ENCODE results near the gene OAS2. TPM values are rescaled to one million over a fixed set of nuclear protein-coding genes. Genes with fewer than 3 reads are reported as not detected.

Gene OAS2
- total and polyA plus RNA-seq, 7 experiments from 2014 or later = 29.9 to 238 (median 63.6) TPM

GRCh38 chr12:113056631-113057488 lies 78.5 kb downstream of the OAS2 start, which contains the start of gene DTX1:
TSS of gene DTX1 (plus strand) at chr12:113056730. CDS start at chr12:113058193, 1,463 bp downstream.
- peak in 8 of 9 donors; percentile 16 to 50 (median 40) for DNase-seq
- peaks cover 4 to 48% of the 10 kb centered on the region in 2 donors for H3K4me1 ChIP-seq (ENCODE audit: control insufficient read depth in 2 of 2, insufficient read depth in 2 of 2, low read length in 2 of 2)
- ChIA-PET CTCF (no interaction called here), POLR2A (interaction anchor here (0.5 to 1.6 kb wide), 2 partner anchors 33 to 128 kb away, joined by 3 to 4 read pairs; partner anchors contain the start of gene DDX54)
- Mint-ChIP-seq H3K4me1 (peaks cover 0 to 53% (median 37%) of the 10 kb centered on the region in 7 donors), H3K27me3 (peaks cover 0 to 28% (median 0%) of the 10 kb centered on the region in 5 donors), H3K4me3 (peak within 1 kb of the TSS in 9 of 10 donors; percentile 36 to 91 (median 87)), H3K9me3 (no peaks in the 10 kb centered on the region), H3K36me3 (no peaks in the 10 kb centered on the region), H3K27ac (peak within 1 kb of the TSS in 8 of 9 donors; percentile 84 to 90 (median 85))
- H3K4me3 ChIP-seq (ENCODE audit: low read length) = peak within 1 kb of the TSS; percentile 57
- intact Hi-C loops (cut with micrococcal nuclease) = loop anchor here (5.0 to 10.0 kb wide), 2 partner anchors 80 to 278 kb away; partner anchors contain the start of genes RASAL1 (in 1 of the 2) and SLC8B1 (in 1 of the 2)
- H3K9me3 ChIP-seq (ENCODE audit: control insufficient read depth in 2 of 3, low read length in 3 of 3) = no peaks in the 10 kb centered on the region
- ATAC-seq = peak; percentile 75
- peak within 1 kb of the TSS; percentile 72 for H3K27ac ChIP-seq (ENCODE audit: low read depth, low read length)
- no peaks in the 10 kb centered on the region for H3K36me3 ChIP-seq (ENCODE audit: control insufficient read depth in 2 of 3, insufficient read depth in 3 of 3, low read length in 3 of 3)
- no peaks in the 10 kb centered on the region for H3K27me3 ChIP-seq (ENCODE audit: control insufficient read depth in 2 of 2, insufficient read depth in 2 of 2, low read length in 2 of 2)

- H3K27ac ChIP-seq (ENCODE audit: low read depth, low read length) = peak overlapping the region; percentile 72
- Mint-ChIP-seq H3K27me3 (peaks cover 0 to 27% (median 0%) of the 10 kb centered on the region in 5 donors), H3K27ac (peak overlapping the region in 5 of 9 donors; percentile 70 to 86 (median 77)), H3K4me3 (peak overlapping the region in 1 of 10 donors; percentile 74), H3K36me3 (peaks cover 0 to 5% (median 0%) of the 10 kb centered on the region in 5 donors), H3K9me3 (no peaks in the 10 kb centered on the region), H3K4me1 (peaks cover 0 to 54% (median 27%) of the 10 kb centered on the region in 7 donors)
- no peaks in the 10 kb centered on the region for H3K27me3 ChIP-seq (ENCODE audit: control insufficient read depth in 2 of 2, insufficient read depth in 2 of 2, low read length in 2 of 2)
- peak overlapping the region; percentile 57 for H3K4me3 ChIP-seq (ENCODE audit: low read length)
- peaks cover 4 to 42% of the 10 kb centered on the region in 2 donors for H3K4me1 ChIP-seq (ENCODE audit: control insufficient read depth in 2 of 2, insufficient read depth in 2 of 2, low read length in 2 of 2)
- ATAC-seq (no peak), DNase-seq (no peak)
- H3K36me3 ChIP-seq (ENCODE audit: control insufficient read depth in 2 of 3, insufficient read depth in 3 of 3, low read length in 3 of 3) = no peaks in the 10 kb centered on the region
- no peaks in the 10 kb centered on the region for H3K9me3 ChIP-seq (ENCODE audit: control insufficient read depth in 2 of 3, low read length in 3 of 3)
- POLR2A ChIA-PET = interaction anchor here (1.2 kb wide), 2 partner anchors 34 to 42 kb away, joined by 3 read pairs; no protein-coding TSS in a partner anchor
- intact Hi-C loops (cut with micrococcal nuclease) = loop anchor here (5.0 to 10.0 kb wide), 2 partner anchors 79 to 277 kb away; partner anchors contain the start of genes RASAL1 (in 1 of the 2) and SLC8B1 (in 1 of the 2)
- CTCF ChIA-PET = no interaction called here
These were observed 79.5 kb downstream of the OAS2 start for GRCh38 chr12:113057565-113058485.

GRCh38 chr12:113058553-113058952 lies 80.2 kb downstream of the OAS2 start:
- H3K27ac ChIP-seq (ENCODE audit: low read depth, low read length) = peak overlapping the region; percentile 10
- H3K4me1 Mint-ChIP-seq = peaks cover 0 to 57% (median 24%) of the 10 kb centered on the region in 7 donors
- no peaks in the 10 kb centered on the region for H3K36me3 ChIP-seq (ENCODE audit: control insufficient read depth in 2 of 3, insufficient read depth in 3 of 3, low read length in 3 of 3)
- no peaks in the 10 kb centered on the region for H3K27me3 ChIP-seq (ENCODE audit: control insufficient read depth in 2 of 2, insufficient read depth in 2 of 2, low read length in 2 of 2)
- no peaks in the 10 kb centered on the region for H3K9me3 Mint-ChIP-seq
- ChIA-PET POLR2A (interaction anchor here (1.2 kb wide), 2 partner anchors 34 to 41 kb away, joined by 3 read pairs; no protein-coding TSS in a partner anchor), CTCF (interaction anchor here (1.0 kb wide), 1 partner anchor 34 kb away, joined by 3 read pairs; no protein-coding TSS in a partner anchor)
- H3K4me3 ChIP-seq (ENCODE audit: low read length) = no peak overlapping the region
- DNase-seq (no peak), ATAC-seq (no peak)
- peak overlapping the region in 2 of 9 donors; percentile 27 to 52 for H3K27ac Mint-ChIP-seq
- no peak overlapping the region for H3K4me3 Mint-ChIP-seq
- peaks cover 0 to 5% (median 0%) of the 10 kb centered on the region in 5 donors for H3K36me3 Mint-ChIP-seq
- peaks cover 0 to 23% (median 0%) of the 10 kb centered on the region in 5 donors for H3K27me3 Mint-ChIP-seq
- intact Hi-C loops (cut with micrococcal nuclease) = loop anchor here (5.0 to 10.0 kb wide), 2 partner anchors 79 to 276 kb away; partner anchors contain the start of genes RASAL1 (in 1 of the 2) and SLC8B1 (in 1 of the 2)
- peaks cover 4 to 45% of the 10 kb centered on the region in 2 donors for H3K4me1 ChIP-seq (ENCODE audit: control insufficient read depth in 2 of 2, insufficient read depth in 2 of 2, low read length in 2 of 2)
- no peaks in the 10 kb centered on the region for H3K9me3 ChIP-seq (ENCODE audit: control insufficient read depth in 2 of 3, low read length in 3 of 3)

- peaks cover 0 to 2% (median 0%) of the 10 kb centered on the region in 3 experiments for H3K36me3 ChIP-seq (ENCODE audit: control insufficient read depth in 2 of 3, insufficient read depth in 3 of 3, low read length in 3 of 3)
- no peaks in the 10 kb centered on the region for H3K27me3 ChIP-seq (ENCODE audit: control insufficient read depth in 2 of 2, insufficient read depth in 2 of 2, low read length in 2 of 2)
- Mint-ChIP-seq H3K27me3 (peaks cover 0 to 23% (median 0%) of the 10 kb centered on the region in 5 donors), H3K9me3 (no peaks in the 10 kb centered on the region), H3K27ac (no peak overlapping the region), H3K36me3 (peaks cover 0 to 5% (median 0%) of the 10 kb centered on the region in 5 donors), H3K4me1 (peaks cover 0 to 58% (median 28%) of the 10 kb centered on the region in 7 donors), H3K4me3 (no peak overlapping the region)
- ChIA-PET POLR2A (interaction anchor here (1.2 kb wide), 1 partner anchor 41 kb away, joined by 3 read pairs; no protein-coding TSS in a partner anchor), CTCF (interaction anchor here (1.0 to 1.5 kb wide), 2 partner anchors 11 to 33 kb away, joined by 3 to 6 read pairs; no protein-coding TSS in a partner anchor)
- intact Hi-C loops (cut with micrococcal nuclease) = loop anchor here (5.0 to 10.0 kb wide), 2 partner anchors 78 to 276 kb away; partner anchors contain the start of genes RASAL1 (in 1 of the 2) and SLC8B1 (in 1 of the 2)
- no peak overlapping the region for H3K4me3 ChIP-seq (ENCODE audit: low read length)
- no peak for ATAC-seq
- no peaks in the 10 kb centered on the region for H3K9me3 ChIP-seq (ENCODE audit: control insufficient read depth in 2 of 3, low read length in 3 of 3)
- H3K27ac ChIP-seq (ENCODE audit: low read depth, low read length) = peak overlapping the region; percentile 10
- DNase-seq = no peak
- H3K4me1 ChIP-seq (ENCODE audit: control insufficient read depth in 2 of 2, insufficient read depth in 2 of 2, low read length in 2 of 2) = peaks cover 4 to 51% of the 10 kb centered on the region in 2 donors
These were observed 80.8 kb downstream of the OAS2 start for GRCh38 chr12:113059071-113059595.

GRCh38 chr12:113060336-113060960 lies 82.1 kb downstream of the OAS2 start:
- H3K27me3 ChIP-seq (ENCODE audit: control insufficient read depth in 2 of 2, insufficient read depth in 2 of 2, low read length in 2 of 2) = no peaks in the 10 kb centered on the region
- Mint-ChIP-seq H3K27ac (peak overlapping the region in 2 of 9 donors; percentile 66 to 76), H3K4me1 (peaks cover 0 to 57% (median 27%) of the 10 kb centered on the region in 7 donors), H3K9me3 (no peaks in the 10 kb centered on the region), H3K36me3 (peaks cover 0 to 9% (median 0%) of the 10 kb centered on the region in 5 donors), H3K27me3 (peaks cover 0 to 12% (median 0%) of the 10 kb centered on the region in 5 donors), H3K4me3 (peak overlapping the region in 1 of 10 donors; percentile 15)
- ATAC-seq (no peak), DNase-seq (no peak)
- POLR2A ChIA-PET = no interaction called here
- no peak overlapping the region for H3K27ac ChIP-seq (ENCODE audit: low read depth, low read length)
- no peak overlapping the region for H3K4me3 ChIP-seq (ENCODE audit: low read length)
- intact Hi-C loops (cut with micrococcal nuclease) = no loop called here
- H3K36me3 ChIP-seq (ENCODE audit: control insufficient read depth in 2 of 3, insufficient read depth in 3 of 3, low read length in 3 of 3) = peaks cover 0 to 7% (median 0%) of the 10 kb centered on the region in 3 experiments
- peaks cover 4 to 54% of the 10 kb centered on the region in 2 donors for H3K4me1 ChIP-seq (ENCODE audit: control insufficient read depth in 2 of 2, insufficient read depth in 2 of 2, low read length in 2 of 2)
- CTCF ChIA-PET = interaction anchor here (1.5 kb wide), 2 partner anchors 12 kb away, joined by 6 read pairs; no protein-coding TSS in a partner anchor
- no peaks in the 10 kb centered on the region for H3K9me3 ChIP-seq (ENCODE audit: control insufficient read depth in 2 of 3, low read length in 3 of 3)
